Right lung (tissue), 5 donors: ENCODE data around the gene FNBP1. TPM values are rescaled to one million over a fixed set of nuclear protein-coding genes. Genes with fewer than 3 reads are reported as not detected.
"Not testable (repeated sequence)": the region's sequence is repeated elsewhere in the genome, so short reads cannot be mapped to it uniquely, and the experiment has no call there.

Source experiments
- DNase-seq, 2 donors: peaks; one replicate each; pipeline ENCODE4 v3.0.0-alpha.2; 2013
- polyA plus RNA-seq, 5 donors: library from polyadenylated mRNA; unstranded; fragments of 120-200 nt; gene quantifications; one replicate each; pipeline versions ENCODE4 v1.2.1 to v1.2.3, GENCODE V29; 2013; ENCODE audit warnings: inconsistent platforms in 1 of 5, low replicate concordance in 1 of 5; ENCODE audit not compliant: insufficient read length in 5 of 5, insufficient read depth in 1 of 5

FNBP1 gene
- polyA plus RNA-seq, 5 donors, result 30.2 to 35.9 (median 33.6) TPM

DNA sequence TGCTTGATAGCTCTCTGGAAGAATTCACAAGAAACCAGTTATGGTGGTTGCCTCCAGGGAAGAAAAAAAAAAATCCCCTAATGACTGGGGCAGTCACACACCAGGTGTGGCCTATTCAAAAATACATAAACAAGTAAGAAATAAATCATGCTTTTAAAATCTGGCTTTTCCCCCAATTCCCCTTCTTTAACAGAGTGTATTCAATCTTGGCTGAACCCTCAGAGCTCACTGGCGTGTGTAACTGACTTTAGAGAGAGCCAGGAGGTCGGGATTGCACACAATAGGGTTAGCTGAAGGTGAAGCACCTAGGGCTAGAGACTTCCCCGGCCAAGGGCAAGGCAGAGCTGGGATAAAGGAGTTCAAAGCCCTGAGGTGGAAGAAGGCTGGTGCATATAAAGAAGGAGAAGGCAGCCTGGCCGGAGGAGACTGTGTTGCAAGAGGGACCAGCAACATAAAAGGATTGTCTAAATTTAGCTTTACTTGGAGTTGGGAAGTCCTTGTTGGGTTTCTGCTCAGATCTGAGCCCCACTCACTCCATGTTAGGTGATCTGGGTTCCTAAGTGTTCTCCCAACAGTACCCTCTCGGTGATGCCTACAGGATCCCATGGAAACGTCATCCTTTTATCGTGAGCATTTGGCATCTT lies 19.7 kb downstream of the FNBP1 start:
- no peak for DNase-seq

DNA sequence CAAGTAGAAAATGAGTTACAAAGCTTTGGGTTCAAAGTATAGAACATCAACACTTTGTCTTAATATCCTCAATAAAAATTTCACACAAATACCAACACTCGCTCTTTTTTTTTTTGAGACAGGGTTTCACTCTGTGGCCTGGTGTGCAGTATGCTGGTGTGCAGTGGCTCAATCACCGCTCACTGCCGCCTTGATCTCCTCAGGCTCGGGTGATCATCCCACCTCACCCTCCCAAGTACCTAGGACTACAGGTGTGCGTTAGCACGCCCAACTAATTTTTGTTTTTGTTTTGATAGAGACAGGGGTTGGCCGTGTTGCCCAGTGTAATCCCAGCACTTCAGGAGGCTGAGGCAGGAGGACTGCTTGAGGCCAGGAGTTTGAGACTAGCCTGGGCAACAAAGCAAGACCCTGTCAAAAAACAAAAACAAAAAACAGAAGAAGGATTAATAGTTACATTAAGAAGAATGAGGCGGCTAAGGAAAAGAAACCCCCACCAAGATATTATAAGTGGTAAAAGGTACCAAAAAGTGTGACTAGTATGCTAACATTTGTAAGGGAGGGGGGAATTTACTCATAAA lies 20.3 kb downstream of the FNBP1 start:
- DNase-seq, result no peak

DNA sequence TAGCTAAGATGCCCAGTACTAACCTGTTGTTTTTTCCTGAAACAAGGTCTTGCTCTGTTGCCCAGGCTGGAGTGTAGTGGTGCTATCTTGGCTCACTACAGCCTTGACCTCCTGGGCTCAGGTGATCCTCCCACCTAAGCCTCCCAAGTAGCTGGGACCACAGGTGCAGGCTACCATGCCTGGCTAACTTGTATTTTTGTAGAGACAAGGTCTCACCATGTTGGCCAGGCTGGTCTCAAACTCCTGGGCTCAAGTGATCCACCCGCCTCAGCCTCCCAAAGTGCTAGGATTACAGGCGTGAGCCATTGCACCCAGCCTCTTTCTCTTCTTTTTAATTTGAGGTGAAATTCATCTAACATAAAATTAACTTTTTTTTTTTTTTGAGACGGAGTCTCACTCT lies 21.1 kb downstream of the FNBP1 start:
- DNase-seq, result not testable (repeated sequence)

DNA sequence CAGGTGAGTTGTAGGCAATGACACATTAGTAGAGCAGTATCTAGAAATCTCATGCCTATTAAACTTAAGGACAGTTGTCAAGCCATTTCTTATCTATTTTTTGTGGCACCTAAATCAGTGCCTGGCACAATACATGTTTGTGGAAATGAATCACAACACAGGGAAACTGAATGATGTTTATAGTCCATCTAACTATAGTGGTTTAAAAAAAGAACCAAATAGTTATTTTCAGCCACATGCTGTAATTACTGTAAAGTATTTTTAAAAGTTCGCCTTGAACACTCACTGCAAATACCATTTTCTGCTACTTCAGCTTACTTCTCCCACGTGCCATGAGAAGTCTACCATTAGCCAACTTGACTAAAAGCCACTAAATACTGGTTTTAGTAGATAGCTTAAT lies 21.9 kb downstream of the FNBP1 start:
- no peak for DNase-seq

DNA sequence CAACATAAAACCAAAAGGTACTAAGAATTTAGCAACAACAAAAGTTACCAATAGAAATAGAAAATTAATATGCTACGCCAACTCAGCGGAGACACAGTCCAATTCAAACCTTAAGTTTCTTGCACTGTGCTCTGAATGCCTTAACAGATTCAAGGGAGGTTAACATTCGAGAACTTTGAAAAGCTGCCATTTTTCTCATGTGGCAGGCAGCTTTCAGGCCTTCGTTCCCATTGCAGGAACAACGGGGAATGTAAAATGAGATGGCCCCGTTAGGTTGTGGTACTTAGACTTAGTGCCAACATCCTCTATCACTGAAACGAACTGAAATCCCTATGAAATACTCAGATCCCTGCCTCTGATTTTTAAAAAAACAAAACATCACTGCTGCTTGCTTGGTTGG lies 22.4 kb downstream of the FNBP1 start:
- DNase-seq, result no peak

DNA sequence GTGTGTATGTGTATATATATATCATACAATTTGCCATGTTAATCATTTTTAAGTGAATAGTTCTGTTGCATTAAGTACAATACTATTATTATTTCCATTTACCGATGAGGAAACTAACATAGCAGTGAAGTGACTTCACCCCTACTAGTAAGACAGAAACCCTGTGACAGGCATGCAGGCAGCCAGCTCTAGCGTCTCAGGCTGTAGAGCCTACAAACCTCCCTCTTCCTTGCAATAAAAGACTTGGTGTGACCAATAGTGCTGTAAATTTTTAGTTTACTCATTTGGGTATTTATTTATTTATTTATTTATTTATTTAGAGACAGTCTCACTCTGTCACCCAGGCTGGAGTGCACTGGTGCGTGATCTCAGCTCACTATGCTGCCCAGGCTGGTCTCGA lies 24.7 kb downstream of the FNBP1 start:
- DNase-seq, result no peak

DNA sequence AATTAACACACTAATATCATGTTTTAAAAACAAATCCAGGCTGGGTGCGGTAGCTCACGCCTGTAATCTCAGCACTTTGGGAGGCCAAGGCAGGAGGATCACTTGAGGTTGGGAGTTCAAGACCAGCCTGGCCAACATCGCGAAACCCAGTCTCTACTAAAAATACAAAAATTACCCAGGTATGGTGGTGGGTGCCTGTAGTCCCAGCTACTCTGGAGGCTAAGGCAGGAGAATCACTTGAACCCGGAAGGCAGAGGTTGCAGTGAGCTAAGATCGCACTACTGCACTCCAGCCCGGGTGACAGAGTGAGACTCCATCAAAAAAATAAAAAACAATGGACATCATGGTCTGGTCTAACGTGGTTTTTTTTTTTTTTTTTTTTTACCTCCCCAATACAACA lies 25.5 kb downstream of the FNBP1 start:
- DNase-seq, result not testable (repeated sequence)

DNA sequence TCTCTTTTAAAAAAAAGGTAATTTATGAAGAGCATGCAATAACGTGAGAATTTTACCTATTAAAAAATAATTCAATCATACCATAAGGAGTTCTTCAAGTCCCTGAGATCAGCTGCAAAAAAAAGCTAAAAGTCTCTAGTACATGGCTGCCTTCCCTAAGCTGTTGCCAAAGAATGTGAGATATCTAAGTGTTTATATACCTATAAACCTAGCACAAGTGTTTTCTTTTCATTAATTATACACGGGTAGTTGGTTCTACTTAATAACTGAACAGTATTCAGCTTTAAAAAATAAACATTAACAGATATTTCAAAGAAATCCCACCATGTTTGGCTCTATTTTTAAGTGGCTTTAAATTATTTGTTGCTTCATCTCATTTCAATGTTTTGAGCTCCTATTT lies 25.9 kb downstream of the FNBP1 start:
- DNase-seq, result no peak

DNA sequence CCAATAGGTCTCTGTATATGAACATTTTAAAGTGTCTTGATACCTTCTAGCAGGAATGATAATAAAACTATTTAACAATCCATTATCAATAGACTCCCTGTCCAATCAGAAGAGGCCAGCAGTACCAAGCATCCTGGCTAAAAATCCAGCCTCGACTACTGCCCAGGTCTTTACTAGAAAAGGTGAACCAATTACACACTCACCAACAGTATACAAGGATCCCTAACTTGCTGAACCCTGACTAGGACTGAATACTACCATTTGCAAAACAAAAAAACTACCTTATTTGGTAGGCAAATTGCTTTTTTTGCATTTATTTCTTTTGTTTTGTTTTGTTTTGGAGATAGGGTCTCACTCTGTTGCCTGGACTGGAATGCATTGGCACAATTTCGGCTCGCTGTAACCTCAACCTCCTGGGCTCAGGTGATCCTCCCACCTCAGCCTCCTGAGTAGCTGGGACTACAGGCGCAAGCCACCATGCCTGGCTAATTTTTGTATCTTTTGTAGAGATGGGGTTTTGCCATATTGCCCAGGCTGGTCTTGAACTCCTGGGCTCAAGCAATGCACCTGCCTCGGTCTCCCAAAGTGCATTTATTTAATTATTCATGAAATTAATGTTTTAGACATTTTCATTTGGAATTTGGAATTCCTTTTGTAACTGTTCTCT lies 27.5 kb downstream of the FNBP1 start:
- no peak for DNase-seq

DNA sequence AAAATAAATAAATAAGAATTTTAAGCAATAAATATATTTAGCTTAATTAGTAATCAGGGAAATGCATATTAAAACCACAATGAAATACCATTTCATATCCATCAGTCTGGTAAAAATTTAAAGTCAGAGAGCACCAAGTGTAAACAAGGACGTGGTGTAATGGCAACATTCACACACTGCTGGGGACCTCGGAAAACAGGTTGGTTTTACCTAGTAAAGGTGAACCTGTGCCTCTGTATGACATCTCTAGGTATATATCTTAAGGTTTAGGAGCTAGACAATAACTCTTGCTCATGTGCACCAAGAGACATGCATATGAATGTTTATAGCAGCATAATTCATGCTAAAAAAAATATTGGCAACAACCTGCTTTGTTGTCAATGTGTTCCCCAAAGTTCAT lies 29.7 kb downstream of the FNBP1 start:
- DNase-seq, result no peak

DNA sequence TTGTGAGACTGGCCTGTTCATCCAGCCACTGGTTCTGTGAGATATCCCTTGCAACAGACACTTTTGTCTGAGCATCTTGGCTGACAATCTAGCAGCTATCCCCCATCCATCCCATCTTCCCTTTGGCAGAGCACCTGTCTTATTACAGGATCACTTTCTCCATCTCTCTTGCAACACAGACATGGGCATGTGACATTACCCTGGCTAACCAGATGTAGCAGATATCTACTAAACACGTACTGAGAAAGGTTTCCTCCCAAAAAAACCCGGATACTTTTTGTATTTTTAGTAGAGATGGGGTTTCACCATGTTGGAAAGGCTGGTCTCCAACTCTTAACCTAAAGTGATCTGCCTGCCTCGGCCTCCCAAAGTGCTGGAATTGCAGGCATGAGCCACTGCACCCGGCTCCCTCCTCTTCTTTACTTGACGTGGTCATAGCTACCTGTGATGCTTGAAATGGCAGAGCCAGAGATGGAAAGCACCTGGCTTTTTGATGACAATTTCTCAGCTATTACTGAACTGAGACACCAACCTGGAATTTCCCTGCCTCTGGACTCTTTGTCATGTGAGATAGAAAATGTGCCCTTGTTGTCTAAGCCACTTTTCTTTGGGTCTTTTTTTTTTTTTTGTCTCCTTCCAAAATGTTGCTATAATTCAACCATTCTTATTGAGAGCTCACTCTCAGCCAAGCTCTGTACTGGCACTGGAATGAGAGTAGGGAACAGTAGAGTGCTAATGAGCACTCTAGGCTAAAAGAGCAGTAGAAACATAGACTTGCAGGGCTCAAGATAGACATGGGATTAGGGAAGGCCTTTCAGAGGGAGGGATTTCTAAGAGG lies 32.6 kb downstream of the FNBP1 start:
- DNase-seq, result no peak

DNA sequence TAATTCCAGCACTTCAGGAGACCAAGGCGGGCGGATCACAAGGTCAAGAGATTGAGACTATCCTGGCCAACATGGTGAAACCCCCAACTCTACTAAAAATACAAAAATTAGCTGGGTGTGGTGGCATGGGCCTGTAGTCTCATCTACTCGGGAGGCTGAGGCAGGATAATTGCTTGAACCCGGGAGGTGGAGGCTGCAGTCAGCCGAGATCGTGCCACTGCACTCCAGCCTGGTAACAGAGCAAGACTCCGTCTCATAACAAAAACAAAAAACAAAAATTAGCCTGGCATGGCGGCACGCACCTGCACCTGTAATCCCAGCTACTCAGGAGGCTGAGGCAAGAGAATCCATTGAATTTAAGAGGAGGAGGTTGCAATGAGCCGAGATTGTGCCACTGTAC lies 33.4 kb downstream of the FNBP1 start:
- DNase-seq, result not testable (repeated sequence)

DNA sequence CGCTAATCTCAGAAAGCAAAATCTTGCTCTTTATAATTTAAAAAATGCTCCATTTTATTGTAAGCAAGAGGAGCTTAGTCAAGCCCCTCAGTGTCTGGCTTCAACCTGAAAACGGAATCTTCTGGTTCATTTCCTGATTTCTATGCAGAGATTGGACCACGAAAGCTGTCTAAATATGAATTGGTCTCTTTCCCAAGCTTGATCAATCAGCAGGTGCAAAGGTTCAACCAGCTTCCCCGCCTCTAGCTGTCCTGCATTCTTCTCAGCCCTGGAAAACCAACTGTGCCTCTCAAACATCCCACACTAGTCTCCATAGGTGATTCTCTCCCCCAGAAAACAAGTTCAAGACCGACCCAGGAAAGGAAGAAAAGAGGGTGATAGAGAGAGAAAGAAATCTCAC lies 34.5 kb downstream of the FNBP1 start:
- DNase-seq, result no peak

DNA sequence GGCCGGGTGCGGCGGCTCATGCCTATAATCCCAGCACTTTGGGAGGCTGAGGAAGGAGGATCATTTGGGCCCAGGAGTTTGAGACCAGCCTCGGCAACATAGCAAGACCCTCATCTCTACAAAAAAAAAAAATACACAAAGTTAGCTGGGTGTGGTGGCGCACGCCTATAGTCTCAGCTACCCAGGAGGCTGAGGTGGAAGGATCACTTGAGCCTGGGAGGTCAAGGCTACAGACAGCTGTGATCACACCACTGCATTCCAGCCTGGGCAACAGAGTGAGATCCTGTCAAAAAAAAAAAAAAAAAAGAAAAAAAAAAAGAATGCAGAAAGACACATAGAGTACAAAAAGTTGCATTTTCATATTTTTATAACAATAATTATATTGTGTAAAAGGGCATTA lies 36.0 kb downstream of the FNBP1 start:
- not testable (repeated sequence) for DNase-seq

DNA sequence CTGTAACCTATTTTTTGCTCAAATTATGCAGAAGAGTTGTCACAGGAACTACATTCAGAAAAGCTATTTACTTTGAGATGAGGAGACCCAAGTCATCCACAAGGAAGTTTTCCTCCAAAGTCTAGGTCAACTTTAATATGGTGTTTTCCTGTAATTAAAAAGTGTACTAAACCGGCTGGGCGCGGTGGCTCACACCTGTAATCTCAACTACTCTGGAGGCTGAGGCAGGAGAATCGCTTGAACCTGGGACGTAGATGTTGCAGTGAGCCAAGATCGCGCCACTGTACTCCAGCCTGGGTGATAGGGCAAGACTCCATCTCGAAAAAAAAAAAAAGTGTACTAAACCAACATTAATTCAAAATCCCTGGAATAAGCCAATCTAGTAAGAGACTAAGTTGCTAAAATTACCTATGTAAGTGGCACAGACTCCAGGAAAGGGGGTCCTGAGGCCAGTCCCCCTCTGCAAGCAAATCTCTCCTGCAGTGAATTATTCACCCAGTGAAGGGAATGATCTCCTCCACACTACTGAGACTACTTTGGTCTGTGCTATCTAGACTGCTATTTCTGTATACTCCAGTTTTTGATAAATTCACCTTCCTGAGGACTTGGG lies 38.9 kb downstream of the FNBP1 start:
- no peak for DNase-seq

DNA sequence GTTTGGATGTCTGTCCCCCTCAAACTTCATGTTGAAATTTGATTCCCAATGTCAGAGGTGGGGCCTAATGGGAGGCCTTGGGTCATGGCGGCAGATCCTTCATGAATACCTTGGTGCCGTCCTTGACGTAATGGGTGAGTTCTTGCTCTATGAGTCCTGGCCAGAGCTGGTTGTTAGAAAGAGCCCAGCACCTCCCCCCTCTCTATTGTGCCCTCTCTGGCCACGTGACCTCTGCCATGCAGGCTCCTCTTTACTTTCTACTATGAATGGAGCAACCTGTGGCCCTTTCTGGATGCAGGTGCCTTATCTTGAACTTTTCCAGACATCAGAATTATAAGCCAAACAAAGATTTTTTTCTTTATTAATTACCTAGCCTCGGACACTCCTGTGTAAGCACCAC lies 40.7 kb downstream of the FNBP1 start:
- DNase-seq, result no peak

DNA sequence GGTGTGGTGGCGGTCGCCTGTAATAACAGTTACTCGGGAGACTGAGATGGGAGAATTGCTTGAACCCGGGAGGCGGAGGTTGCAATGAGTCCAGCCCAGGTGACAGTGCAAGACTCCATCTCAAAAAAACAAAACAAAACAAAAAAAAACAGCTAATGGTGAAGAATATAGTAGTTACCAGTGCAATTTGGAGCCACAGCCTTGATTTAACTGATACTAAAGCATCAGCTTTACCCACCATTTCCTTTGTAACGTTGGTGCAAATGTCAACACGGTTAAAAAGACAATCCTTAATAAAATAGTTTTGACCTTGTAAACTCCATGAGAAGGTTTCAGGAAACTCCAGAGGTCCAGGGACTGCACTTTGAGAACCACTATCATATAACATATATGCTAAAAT lies 41.8 kb downstream of the FNBP1 start:
- DNase-seq, result no peak

DNA sequence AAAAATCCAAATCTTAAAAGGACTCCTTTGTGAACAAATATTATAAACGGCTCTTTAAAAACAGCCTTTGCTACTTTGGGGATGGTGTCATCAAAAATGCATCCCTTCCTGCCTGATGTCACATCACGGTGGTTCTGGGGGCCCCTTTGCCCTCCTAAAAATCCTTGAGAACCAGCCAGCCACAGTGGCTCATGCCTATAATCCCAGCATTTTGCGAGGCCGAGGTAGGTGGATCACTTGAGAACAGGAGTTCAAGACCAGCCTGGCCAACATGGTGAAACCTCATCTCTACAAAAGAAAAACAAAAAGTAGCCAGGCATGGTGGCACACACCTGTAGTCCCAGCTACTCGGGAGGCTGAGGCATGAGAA lies 43.9 kb downstream of the FNBP1 start:
- no peak for DNase-seq

DNA sequence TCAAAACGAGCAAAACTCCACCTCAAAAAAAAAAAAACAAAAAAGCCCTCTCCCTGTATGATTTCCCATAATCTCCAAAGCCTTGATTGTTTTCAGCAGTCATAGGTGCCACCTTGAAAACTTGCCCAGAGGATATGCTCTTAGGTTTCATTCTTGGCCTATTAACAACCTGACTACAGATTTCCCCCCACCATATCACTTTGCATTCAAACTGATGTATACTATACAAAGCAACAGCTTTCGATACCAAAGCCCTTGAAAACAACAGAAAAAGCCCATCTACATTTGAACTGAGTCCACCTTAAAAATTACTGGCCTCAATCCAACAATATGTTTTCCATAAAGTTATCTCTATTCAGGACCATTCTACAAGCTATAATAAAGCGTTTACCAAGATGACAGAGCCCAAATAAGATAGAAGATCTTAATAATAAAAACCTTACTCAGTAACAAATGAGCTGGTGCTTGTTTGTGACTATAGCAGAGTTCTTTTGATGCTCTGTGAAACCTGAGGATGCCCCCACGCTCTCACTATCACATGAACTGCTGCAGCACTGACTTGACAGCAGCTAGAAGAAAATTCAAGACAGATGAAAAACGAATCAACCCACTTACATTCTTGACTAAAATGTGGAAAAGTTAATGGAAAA lies 44.4 kb downstream of the FNBP1 start:
- no peak for DNase-seq

DNA sequence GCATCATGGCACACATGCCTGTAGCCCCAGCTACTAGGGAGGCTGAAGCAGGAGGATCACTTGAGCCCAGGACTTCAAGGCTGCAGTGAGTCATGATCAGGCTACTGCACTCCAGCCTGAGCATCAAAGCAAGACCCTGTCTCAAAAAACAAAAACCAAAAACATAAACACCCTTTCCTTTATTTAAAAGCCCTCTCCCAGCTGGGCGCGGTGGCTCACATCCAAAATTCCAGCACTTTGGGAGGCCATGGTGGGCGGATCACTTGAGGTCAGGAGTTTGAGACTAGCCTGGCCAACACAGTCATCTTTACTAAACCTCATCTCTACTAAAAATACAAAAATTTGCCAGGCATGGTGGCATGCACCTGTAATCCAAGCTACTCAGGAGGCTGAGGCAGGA lies 45.3 kb downstream of the FNBP1 start:
- not testable (repeated sequence) for DNase-seq

DNA sequence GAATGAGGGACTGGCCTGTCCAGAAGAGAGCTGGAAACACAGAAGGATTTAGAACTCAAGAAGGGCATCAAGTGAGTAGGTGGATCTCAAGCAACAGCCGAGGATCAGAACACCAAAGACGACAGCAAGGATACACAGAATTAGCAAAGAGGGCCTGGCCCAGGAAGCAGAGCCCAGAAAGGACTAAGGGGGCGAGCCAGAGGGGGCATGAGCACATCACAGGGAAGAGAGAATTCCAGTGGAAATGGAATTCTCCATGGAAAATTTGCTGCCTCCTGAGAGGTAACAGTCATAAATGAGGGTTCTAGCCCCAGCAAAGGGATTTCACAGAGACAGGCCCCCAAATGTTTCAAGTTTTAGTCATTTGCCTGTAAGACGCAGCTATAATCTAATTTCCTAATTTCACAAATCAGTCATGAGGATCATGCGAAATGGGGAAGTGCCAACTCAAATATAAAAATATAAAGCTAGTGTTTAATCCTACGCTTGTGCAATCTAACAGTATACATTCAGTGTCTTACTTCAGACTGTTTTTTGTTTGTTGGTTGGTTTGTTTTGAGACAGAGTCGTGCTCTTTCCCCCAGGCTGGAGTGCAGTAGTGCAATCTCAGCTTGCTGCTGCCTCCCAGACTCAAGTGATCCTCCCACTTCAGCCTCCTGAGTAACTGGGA lies 46.7 kb downstream of the FNBP1 start:
- DNase-seq, result no peak
